SU-DHL-6 (cell line): ENCODE measurements around the gene NEK10.

Source experiments
- EZH2phosphoT487 ChIP-seq: fragments of 200-600 bp; sonication (generic), shearing (Covaris generic); conservative IDR thresholded peaks from 2 replicates; pipeline ENCODE4 v1.6.1; 2018; ENCODE audit warnings: mild to moderate bottlenecking, antibody characterized with exemption, low read length, moderate library complexity, mixed read lengths
- TF ChIP-seq, protein P1 (sequence below): fragments of 200-600 bp; sonication (generic); IDR thresholded peaks from one replicate; pipeline ENCODE4 v1.5.1; 2017; ENCODE audit warnings: antibody characterized with exemption, mild to moderate bottlenecking, low read length, moderate library complexity; ENCODE audit not compliant: insufficient read depth, poor library complexity, severe bottlenecking

DNA sequence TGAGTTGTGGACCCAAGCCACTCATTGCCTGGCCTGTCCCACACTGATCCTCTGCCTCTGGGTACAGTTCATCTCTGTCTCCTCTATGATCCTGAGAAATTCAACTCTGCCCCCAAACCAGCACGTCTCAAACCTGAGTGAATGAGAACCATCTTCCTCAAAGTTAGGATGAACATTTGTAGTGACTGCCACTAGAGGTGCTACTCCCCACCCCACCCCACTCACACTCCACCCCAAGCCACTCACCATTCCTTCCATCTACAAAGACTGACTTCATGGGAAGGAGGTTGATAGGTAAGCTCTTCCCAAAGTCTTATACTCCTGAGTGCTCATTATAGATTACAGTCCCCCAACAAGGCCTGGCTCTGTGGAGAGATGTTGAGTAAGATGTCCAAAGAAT is 43.8 kb downstream of the NEK10 start:
- TF ChIP-seq, protein P1, sequence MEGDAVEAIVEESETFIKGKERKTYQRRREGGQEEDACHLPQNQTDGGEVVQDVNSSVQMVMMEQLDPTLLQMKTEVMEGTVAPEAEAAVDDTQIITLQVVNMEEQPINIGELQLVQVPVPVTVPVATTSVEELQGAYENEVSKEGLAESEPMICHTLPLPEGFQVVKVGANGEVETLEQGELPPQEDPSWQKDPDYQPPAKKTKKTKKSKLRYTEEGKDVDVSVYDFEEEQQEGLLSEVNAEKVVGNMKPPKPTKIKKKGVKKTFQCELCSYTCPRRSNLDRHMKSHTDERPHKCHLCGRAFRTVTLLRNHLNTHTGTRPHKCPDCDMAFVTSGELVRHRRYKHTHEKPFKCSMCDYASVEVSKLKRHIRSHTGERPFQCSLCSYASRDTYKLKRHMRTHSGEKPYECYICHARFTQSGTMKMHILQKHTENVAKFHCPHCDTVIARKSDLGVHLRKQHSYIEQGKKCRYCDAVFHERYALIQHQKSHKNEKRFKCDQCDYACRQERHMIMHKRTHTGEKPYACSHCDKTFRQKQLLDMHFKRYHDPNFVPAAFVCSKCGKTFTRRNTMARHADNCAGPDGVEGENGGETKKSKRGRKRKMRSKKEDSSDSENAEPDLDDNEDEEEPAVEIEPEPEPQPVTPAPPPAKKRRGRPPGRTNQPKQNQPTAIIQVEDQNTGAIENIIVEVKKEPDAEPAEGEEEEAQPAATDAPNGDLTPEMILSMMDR, result no peak
- TF ChIP-seq EZH2phosphoT487, result no peak
